ENCODE results near the gene GRAMD1A.

Gene GRAMD1A

DNA sequence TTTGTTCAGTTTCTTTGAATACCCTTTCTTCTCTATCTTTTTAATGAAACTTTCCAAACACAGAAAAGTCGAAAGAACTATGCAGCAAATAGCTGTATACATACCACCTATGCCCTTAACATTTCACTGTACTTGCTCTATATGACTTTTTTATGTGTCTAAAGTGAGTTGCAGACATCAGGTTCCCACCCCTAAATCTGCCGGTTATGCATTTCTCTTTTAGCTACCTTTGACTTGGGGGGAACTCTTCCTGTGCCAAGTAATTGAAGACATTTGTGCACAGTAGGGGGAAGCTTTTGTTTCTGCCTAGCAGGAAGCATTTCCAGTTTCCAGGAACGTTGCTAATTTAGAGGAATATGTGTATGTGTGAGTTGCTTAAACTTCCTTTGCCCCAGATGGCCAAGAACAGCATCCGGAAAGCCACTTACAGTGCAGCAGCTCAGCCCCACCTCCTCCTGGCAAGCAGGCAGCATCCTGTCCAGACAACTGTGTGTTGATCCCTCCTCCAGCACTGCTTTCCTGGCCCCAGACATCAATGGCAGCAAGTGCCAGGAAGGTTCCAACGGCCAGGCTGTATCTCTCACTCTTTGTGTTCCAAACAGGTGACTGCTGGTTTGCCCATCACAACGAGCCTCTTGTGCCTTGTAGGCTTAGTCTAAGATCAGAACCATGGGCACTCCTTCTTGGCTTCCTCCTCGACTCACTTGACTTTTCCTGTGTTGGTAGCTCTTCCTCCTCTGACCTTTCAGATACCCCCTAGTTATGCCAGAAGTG is 14.7 kb upstream of the GRAMD1A start:
- TF ChIP-seq SNAI2 (CRISPR knock-in tag; IDR thresholded peaks at IDR 0.05) (no peak), ZNF70 (CRISPR knock-in tag; IDR thresholded peaks at IDR 0.05) (no peak), ZFP3 (CRISPR knock-in tag; IDR thresholded peaks at IDR 0.05) (no peak), PPARA (CRISPR knock-in tag; IDR thresholded peaks at IDR 0.05; ENCODE audit: borderline replicate concordance) (no peak), OSR1 (CRISPR knock-in tag; IDR thresholded peaks at IDR 0.05) (no peak), TSHZ2 (CRISPR knock-in tag; IDR thresholded peaks at IDR 0.05) (no peak), ZNF565 (CRISPR knock-in tag; conservative IDR thresholded peaks at IDR 0.05; ENCODE audit: low read depth) (no peak), ZNF8 (CRISPR knock-in tag; IDR thresholded peaks at IDR 0.05) (no peak), CSDC2 (CRISPR knock-in tag; IDR thresholded peaks at IDR 0.05) (no peak), ESRRG (CRISPR knock-in tag; IDR thresholded peaks at IDR 0.05) (no peak), ZC3H10 (CRISPR knock-in tag; IDR thresholded peaks at IDR 0.05) (no peak), PATZ1 (CRISPR knock-in tag; IDR thresholded peaks at IDR 0.05; ENCODE audit: borderline replicate concordance) (no peak), GLIS3 (CRISPR knock-in tag; IDR thresholded peaks at IDR 0.05) (no peak), TCF4 (CRISPR knock-in tag; IDR thresholded peaks at IDR 0.05; ENCODE audit: borderline replicate concordance) (no peak), ISL1 (CRISPR knock-in tag; IDR thresholded peaks at IDR 0.05) (no peak), RARB (CRISPR knock-in tag; IDR thresholded peaks at IDR 0.05) (no peak), ZFP30 (CRISPR knock-in tag; IDR thresholded peaks at IDR 0.05) (no peak)
- TF ChIP-seq, protein P1, sequence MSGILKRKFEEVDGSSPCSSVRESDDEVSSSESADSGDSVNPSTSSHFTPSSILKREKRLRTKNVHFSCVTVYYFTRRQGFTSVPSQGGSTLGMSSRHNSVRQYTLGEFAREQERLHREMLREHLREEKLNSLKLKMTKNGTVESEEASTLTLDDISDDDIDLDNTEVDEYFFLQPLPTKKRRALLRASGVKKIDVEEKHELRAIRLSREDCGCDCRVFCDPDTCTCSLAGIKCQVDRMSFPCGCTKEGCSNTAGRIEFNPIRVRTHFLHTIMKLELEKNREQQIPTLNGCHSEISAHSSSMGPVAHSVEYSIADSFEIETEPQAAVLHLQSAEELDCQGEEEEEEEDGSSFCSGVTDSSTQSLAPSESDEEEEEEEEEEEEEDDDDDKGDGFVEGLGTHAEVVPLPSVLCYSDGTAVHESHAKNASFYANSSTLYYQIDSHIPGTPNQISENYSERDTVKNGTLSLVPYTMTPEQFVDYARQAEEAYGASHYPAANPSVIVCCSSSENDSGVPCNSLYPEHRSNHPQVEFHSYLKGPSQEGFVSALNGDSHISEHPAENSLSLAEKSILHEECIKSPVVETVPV (CRISPR knock-in tag; IDR thresholded peaks at IDR 0.05) = no peak
- ATAC-seq = peak; percentile 40; the same call in 2 of the 3 replicates

GRCh38 chr19:34988119-34988518 is 12.0 kb upstream of the GRAMD1A start:
- TF ChIP-seq BACH2 (CRISPR knock-in tag; IDR thresholded peaks at IDR 0.05; ENCODE audit: borderline replicate concordance) (no peak), ZNF70 (CRISPR knock-in tag; IDR thresholded peaks at IDR 0.05) (no peak), ISL1 (CRISPR knock-in tag; IDR thresholded peaks at IDR 0.05) (no peak), TCF4 (CRISPR knock-in tag; IDR thresholded peaks at IDR 0.05; ENCODE audit: borderline replicate concordance) (no peak), GLIS3 (CRISPR knock-in tag; IDR thresholded peaks at IDR 0.05) (no peak), PATZ1 (CRISPR knock-in tag; IDR thresholded peaks at IDR 0.05; ENCODE audit: borderline replicate concordance) (no peak), ZC3H10 (CRISPR knock-in tag; IDR thresholded peaks at IDR 0.05) (no peak), ARNTL (CRISPR knock-in tag; IDR thresholded peaks at IDR 0.05; ENCODE audit: borderline replicate concordance, low read depth) (no peak), ZNF8 (CRISPR knock-in tag; IDR thresholded peaks at IDR 0.05) (no peak), TOX (CRISPR knock-in tag; IDR thresholded peaks at IDR 0.05; ENCODE audit: borderline replicate concordance) (no peak), SNAI2 (CRISPR knock-in tag; IDR thresholded peaks at IDR 0.05) (no peak), ESRRG (CRISPR knock-in tag; IDR thresholded peaks at IDR 0.05) (no peak)
- no peak for ATAC-seq

DNA sequence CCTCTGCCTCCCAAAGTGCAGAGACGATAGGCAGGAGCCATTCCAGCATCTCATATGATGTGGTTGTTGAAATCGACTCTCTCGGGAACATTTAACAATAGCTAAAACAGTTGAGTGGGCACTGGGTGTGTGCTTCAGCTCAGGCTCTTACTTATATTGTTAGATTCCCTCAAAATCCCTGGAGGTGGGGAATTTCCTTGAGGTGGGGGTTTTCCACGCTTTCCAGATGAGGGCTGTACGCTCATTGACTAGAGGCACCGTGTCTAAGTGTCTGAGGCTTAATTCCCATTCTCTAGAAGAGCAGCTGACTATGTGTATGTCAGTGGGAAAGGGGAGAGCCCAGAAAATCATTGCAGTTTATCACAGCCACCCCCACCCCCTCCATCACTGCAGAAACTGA is 10.8 kb upstream of the GRAMD1A start:
- no peak for ATAC-seq
- TF ChIP-seq BACH2 (CRISPR knock-in tag; IDR thresholded peaks at IDR 0.05; ENCODE audit: borderline replicate concordance) (no peak), TOX (CRISPR knock-in tag; IDR thresholded peaks at IDR 0.05; ENCODE audit: borderline replicate concordance) (no peak), RARB (CRISPR knock-in tag; IDR thresholded peaks at IDR 0.05) (no peak), PPARA (CRISPR knock-in tag; IDR thresholded peaks at IDR 0.05; ENCODE audit: borderline replicate concordance) (no peak), SNAI2 (CRISPR knock-in tag; IDR thresholded peaks at IDR 0.05) (no peak), CSDC2 (CRISPR knock-in tag; IDR thresholded peaks at IDR 0.05) (no peak), GLIS3 (CRISPR knock-in tag; IDR thresholded peaks at IDR 0.05) (no peak), ESRRG (CRISPR knock-in tag; IDR thresholded peaks at IDR 0.05) (no peak), ZNF565 (CRISPR knock-in tag; conservative IDR thresholded peaks at IDR 0.05; ENCODE audit: low read depth) (no peak), TSHZ2 (CRISPR knock-in tag; IDR thresholded peaks at IDR 0.05) (no peak), ISL1 (CRISPR knock-in tag; IDR thresholded peaks at IDR 0.05) (no peak), OSR1 (CRISPR knock-in tag; IDR thresholded peaks at IDR 0.05) (no peak), ZNF8 (CRISPR knock-in tag; IDR thresholded peaks at IDR 0.05) (no peak), ZFP30 (CRISPR knock-in tag; IDR thresholded peaks at IDR 0.05) (no peak), TCF4 (CRISPR knock-in tag; IDR thresholded peaks at IDR 0.05; ENCODE audit: borderline replicate concordance) (no peak), ZC3H10 (CRISPR knock-in tag; IDR thresholded peaks at IDR 0.05) (no peak)
- TF ChIP-seq, protein P2, sequence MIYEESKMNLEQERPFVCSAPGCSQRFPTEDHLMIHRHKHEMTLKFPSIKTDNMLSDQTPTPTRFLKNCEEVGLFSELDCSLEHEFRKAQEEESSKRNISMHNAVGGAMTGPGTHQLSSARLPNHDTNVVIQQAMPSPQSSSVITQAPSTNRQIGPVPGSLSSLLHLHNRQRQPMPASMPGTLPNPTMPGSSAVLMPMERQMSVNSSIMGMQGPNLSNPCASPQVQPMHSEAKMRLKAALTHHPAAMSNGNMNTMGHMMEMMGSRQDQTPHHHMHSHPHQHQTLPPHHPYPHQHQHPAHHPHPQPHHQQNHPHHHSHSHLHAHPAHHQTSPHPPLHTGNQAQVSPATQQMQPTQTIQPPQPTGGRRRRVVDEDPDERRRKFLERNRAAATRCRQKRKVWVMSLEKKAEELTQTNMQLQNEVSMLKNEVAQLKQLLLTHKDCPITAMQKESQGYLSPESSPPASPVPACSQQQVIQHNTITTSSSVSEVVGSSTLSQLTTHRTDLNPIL (CRISPR knock-in tag; IDR thresholded peaks at IDR 0.05; ENCODE audit: low read depth) = no peak
